ENCODE results near the gene RICTOR.
"Not testable (repeated sequence)": the region's sequence is repeated elsewhere in the genome, so short reads cannot be mapped to it uniquely, and the experiment has no call there.

RICTOR gene

DNA sequence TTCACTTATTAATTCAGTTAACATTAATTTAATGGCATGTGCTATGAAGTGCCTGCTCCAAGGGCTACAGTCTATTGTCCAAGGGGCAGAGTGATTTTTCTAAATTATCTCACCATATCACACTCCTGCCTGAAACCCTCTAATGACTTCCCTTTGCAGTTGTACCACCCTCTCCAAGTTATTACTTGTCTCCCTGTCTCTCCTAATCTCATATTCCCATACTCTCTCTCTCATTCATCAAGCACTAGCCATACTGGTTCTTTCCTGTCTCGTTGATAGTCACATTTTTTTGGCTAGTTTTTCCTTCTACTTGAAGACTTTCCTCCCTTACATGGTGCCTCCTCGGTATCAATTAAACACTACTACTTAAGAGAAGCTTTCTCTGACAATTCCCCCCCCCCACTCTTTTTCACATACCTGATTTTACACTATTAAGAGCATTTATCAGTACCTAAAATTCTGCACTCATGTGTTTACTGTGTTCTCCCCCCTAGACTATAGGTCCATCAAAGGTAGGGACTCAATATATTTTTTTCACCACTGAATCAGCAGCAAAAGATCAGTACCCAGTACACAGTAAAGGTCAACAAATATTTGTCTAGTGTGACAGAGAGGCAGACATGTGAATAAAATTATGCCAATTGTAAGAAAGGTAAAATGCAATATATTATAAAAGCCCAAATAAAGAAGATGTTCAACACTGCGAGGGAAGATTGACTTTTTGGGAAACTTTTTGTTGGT, 19.0 kb downstream of the RICTOR start:
- no peak for DNase-seq (ENCODE audit: low read depth in 2 of 2)

DNA sequence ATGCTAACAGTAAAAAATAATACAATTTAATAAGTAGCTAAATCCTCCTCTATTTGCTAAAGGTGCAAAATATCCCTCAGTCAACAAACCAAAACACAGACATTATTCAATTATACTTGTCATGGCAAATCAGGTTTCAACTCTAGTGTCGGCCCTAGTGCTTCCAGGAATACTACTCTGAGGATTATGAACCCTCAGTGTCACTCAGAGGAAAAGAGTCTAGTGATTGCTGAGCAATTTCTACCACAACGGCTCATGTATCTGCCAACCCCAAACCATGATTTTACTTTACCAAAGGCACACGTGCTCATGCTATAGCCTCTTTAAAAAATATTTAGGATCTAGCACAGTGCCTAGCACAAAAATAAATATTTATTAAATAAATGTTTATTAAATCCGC, 21.0 kb downstream of the RICTOR start:
- DNase-seq (ENCODE audit: low read depth in 2 of 2): no peak

DNA sequence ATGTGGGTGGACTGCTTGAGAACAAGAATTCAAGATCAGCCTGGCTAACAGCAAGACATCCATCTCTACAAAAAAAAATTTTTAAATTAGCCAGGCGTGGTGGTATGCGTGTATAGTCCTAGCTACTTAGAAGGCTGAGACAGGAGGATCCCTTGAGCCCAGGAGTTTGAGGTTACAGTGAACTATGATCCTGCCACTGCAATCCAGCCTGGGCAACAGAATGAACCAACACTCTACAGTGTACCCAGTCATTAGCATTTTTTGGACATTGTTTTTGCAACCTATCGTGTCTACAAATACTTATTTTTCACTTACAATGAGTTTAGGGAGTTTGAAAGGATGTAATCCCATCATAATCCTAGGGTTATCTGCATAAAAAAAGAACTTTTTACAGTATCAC, 22.1 kb downstream of the RICTOR start:
- no peak for DNase-seq (ENCODE audit: low read depth in 2 of 2)

DNA sequence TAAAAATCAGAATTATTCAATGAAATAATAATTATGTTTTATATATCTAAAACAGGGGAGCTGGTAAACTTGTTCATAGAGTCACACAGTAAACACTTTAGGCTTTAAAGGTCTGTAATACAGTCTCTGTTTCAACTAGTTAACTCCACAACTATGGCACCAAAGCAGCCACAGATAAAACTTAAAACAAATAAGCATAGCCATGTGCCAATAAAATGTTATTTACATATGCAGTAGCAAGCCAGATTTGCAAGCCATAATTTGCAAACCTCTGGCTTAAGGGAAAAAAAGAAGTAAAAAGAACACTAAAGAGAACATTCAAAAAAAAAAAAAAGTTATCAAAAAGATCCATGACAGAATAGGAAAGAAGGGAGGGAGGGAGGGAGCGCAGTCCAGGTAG, 24.9 kb downstream of the RICTOR start:
- DNase-seq (ENCODE audit: low read depth in 2 of 2): no peak

DNA sequence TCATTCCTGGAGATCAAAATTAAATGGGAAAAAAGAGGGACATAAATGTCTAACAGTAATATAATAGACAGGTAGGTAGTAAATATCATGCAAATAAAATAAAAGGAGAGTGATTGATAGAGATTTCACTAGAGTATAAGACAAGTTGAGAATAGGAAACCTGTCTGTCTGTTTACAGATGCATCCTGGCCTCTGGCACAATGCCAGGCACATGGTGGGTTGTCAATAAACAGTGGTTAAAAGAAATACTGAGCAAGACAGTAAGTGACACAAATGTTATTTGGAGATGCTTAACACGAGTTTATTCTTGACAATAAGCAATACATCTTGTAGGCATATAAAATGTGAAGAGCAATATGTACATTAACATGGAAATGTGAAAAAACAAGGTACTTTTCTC, 33.3 kb downstream of the RICTOR start:
- DNase-seq (ENCODE audit: low read depth in 2 of 2): no peak

DNA sequence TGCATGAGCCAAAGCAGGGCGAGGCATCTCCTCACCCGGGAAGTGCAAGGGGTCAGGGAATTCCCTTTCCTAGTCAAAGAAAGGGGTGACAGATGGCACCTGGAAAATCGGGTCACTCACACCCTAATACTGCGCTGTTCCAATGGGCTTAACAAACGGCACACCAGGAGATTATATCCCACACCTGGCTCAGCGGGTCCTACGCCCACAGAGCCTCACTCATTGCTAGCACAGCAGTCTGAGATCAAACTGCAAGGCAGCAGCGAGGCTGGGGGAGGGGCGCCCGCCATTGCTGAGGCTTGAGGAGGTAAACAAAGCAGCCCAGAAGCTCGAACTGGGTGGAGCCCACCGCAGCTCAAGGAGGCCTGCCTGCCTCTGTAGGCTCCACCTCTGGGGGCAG, 39.7 kb downstream of the RICTOR start:
- not testable (repeated sequence) for DNase-seq (ENCODE audit: low read depth in 2 of 2)

DNA sequence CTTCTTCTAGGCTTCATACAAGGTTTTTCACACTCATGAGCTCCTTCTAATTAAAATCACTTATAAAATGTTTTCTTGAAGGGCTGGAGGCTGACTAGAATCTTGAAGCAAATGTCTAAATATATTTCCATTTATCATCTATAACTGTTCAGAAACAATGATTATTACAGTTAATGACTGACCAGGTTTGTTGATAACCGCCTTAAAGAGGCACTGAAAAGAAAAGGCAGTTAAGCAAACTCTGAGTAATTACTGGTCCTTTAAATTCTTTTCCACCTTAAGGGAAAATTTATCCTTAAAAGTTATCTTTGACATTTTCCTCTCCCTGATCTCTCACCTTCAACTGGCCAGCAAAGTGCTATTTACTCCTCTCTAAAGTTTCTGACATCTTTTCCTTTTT, 43.2 kb downstream of the RICTOR start:
- no peak for DNase-seq (ENCODE audit: low read depth in 2 of 2)

DNA sequence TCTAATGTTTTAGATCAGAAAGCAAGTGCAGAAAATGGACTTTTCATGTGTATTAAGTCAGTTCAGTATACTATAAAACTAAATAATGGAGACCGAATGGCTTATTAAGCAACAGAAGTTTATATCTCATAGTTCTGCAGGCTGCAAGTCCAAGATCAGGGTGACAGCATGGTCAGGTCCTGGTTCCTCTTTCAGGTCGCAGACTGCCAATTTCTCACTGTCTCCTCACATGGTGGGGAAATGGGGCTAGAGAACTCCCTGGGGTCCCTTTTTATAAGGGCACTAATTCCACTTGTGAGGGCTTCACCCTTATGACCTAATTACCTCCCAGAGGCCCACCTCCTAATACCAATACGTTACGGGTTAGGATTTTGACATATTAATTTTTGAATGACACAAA, 48.7 kb downstream of the RICTOR start:
- no peak for DNase-seq (ENCODE audit: low read depth in 2 of 2)

DNA sequence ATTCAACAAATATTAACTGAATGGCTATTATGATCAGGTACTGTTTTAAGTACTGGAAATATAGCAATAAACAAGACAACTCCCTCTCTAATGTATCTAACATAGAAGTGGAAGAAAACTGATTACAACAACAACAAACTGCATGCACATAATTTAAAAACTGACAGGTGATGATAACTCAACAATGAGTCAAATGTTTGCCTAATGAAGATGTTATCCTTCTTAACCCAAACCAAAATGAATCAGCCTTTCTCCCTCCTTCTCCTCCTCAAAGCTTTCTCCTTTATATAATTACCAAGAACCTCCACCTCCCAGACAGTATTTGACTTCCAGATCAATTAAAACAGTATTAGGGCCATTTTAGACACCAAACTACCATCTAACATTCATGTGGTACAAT, 49.3 kb downstream of the RICTOR start:
- DNase-seq (ENCODE audit: low read depth in 2 of 2): no peak

DNA sequence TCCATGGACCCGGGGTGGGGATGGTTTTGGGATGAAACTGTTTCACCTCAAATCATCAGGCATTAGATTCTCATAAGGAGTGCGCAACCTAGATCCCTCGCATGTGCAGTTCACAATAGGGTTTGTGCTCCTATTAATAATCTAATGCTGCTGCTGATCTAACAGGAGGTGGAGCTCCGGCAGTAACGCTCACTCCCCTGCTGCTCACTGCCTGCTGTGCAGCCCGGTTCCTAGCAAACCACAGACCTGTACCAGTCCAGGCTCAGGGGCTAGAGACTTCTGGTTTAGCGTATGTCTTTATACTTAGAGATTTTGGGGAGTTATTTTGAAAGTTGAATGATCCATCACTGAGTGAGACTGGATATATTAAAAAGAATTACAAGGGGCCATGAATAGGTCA, 50.2 kb downstream of the RICTOR start:
- no peak for DNase-seq (ENCODE audit: low read depth in 2 of 2)

DNA sequence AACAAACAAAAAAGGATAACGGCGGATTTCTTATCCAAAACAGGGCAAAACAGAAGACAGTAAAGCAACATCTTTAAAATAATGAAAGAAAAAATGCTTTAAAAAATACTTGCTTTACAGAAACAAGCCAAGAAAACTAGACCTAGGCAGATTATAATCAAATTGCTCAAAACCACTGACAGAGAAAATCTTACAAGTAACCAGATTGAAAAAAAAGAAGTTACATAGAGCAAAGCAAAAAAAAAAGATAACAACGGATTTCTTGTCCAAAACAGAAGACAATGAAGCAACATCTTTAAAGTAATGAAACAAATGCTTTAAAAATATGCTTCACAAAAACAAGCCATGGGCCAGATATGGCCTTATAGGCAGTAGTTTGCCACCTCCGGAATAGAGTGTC, 51.1 kb downstream of the RICTOR start:
- no peak for DNase-seq (ENCODE audit: low read depth in 2 of 2)

DNA sequence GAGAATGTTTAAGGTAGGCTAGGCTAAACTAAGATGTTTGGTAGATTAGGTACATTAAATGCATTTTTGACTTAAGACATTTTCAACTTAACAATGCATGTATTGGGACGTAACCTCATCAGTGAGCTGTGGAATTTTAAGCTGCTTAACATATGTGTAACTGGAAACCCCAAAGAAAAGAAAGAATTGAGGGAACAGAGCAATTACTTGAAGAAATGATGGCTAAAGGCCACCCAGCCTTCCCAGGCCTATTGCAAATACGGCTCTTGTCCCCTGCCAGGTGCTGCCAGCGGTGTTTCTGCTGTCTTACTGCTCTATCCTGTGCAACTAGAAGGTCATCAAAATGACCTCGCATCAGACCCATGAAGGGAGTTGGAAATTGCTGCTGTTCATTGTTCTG, 52.0 kb downstream of the RICTOR start:
- DNase-seq (ENCODE audit: low read depth in 2 of 2): no peak

DNA sequence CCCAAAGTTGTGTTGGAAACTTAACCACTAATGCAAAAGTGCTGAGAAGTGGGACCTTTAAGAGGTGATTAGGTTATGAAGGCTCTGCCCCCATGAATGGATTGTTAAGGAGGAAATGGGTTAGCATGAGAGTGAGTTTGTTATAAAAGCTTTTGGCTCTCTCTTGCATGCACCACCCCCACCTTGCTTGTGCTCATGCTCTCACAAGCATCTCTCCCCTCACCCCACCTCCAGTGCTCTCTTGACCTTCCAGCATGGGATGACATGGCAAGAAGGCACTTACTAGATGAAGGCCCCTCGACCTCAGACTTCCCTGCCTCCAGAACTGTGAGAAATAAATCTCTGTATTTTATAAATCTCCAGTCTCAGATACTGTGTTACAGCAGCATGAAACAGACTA, 52.8 kb downstream of the RICTOR start:
- no peak for DNase-seq (ENCODE audit: low read depth in 2 of 2)

DNA sequence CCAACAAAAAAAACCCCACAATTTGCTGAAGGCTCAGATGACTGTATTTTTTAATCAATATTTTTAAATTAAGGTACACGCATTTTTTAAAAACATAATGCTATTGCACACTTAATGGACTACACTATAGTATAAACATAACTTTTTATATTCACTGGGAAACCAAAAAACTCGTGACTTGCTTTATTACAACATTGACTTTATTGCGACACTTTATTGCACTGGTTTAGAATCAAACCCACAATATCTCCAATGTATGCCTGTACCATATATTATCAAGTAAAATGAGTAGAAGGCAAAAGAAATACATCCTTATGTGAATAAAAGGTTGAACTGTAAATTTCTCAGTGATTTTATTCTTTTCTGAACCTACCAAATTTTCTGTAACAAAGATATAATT, 53.7 kb downstream of the RICTOR start:
- DNase-seq (ENCODE audit: low read depth in 2 of 2): no peak

DNA sequence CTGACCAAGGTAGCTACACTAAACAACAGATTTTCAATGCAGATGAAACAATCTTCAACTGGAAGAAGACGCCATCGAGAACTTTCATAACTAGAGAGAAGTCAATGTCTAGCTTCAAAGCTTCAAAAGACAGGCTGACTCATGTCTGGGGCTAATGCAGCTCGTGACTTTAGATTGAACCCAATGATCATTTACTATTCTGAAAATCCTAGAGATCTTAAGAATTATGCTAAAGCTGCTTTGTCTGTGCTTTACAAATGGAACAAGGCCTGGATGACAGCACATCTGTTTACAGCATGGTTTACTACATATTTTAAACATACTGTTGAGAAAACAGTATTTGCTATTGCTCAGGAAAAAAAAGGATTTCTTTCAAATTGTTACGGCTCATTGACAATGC, 54.9 kb downstream of the RICTOR start:
- DNase-seq (ENCODE audit: low read depth in 2 of 2): no peak

DNA sequence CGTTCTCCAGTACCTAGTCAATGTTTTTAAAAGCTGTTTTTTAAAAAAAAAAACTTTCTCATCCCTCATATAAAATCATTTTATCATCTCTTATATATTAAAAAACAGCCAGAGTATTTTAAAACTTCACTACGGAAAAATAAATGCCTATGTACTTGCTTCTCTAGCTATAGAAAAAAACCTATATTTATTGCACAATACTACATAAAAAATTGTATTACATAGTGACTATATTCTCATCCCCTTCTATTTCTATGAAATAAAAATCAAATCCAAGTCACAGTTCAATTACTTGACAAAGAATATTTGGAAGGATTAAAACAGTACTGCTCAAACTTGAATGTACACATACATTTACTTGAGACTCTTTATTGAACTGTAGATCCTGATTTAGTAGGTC, 56.7 kb downstream of the RICTOR start:
- no peak for DNase-seq (ENCODE audit: low read depth in 2 of 2)

DNA sequence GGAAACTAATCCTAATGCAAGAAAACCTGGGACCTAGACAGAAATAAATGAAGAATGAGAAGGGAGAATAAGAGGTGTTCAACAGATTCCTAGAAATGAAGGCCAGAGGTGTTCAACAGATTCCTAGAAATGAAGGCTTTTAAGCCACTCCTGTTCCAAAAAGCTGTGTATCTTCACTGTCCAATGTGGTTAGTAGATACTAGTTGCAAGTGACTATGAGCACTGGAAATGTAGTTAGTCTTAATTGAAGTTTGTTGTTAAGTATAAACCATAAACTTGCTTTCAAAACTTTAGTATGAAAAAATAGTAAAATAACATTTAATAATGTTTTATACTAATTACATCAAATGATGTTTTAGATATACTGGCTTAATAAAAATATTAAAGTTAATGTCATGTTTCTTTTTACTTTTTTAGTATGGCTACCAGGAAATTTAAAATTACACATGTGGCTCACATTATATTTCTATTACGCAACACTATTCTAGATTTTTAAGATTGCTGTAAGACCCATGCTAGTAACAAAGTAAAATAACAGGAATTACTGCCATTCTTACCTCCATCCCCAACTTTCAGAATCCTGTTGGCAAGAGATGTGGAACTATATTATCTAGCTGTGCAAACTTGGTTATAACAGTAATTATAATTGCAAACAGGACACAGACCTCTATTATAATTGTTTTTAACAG, 57.5 kb downstream of the RICTOR start:
- DNase-seq (ENCODE audit: low read depth in 2 of 2): no peak

DNA sequence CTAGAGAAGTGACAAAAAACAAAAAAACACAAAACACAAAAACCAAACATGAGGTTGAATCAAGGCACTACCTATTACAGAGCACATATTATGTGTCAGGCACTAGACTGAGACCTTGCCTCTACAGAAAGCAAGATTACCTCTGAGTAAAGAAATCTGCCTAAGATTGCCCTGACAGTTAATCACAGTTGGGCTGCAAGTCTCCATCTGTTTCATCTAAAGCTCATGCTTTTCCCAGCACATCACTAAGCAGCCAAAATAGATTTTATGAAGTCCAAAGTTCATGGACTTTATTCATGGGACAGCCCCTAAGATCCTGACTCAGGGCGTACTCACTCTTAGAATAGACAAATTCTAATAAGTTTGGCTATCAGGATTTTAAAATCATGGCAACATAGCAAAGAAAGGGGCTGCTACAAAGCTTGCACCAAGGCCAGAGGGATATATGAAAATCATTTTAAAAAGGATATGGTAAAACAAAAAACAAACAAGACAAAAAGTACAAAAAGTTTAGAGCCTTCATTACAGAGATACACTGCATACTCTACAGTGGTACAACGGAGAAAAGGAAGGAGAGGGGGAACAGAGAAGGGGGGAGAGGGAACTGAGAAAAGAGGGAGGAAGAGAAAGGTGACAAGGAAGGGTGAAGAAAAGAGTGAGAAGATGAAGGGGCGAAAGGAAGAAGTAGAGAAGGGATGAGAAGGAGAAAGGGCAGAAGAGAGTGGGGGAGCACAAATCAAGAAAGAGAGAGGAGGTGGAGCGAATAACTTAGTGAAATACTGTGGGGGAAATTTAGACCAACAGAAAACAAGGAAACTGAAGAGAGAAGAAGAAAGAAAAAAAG, 58.2 kb downstream of the RICTOR start:
- no peak for DNase-seq (ENCODE audit: low read depth in 2 of 2)

DNA sequence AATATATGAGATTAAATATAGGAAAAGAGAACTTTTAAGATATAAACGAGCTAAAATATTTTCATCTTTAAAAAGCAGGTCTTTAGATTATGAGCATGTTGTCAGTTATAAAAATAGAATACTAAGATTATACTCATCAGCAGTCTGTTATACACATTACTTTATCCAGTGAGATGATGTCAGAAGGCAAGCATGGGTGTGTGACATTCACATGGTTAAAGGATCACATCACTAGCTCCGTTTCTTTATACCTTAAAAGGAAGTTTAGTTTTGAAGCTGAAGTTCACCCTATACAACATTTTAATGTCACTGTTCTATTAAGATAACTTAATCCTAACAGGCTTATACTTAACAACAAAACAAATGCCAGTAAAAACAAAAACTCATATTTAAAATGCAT, 59.6 kb downstream of the RICTOR start:
- DNase-seq (ENCODE audit: low read depth in 2 of 2): no peak

DNA sequence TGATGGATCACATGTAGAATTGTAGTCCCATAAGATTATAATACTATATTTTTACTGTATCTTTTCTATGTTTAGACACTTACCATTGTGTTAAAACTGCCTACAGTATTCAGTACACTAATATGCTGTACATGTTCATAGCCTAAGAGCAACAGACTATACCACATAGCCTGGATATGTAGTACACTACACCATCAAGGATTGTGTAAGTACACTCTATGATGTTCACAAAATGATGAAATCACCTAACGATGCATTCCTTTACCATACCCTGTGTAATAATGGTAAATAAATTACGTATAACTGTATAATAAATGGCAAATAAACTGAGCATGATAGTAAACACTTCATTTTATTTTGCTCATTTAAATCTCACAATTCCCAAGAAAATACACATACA, 60.3 kb downstream of the RICTOR start:
- DNase-seq (ENCODE audit: low read depth in 2 of 2): no peak

DNA sequence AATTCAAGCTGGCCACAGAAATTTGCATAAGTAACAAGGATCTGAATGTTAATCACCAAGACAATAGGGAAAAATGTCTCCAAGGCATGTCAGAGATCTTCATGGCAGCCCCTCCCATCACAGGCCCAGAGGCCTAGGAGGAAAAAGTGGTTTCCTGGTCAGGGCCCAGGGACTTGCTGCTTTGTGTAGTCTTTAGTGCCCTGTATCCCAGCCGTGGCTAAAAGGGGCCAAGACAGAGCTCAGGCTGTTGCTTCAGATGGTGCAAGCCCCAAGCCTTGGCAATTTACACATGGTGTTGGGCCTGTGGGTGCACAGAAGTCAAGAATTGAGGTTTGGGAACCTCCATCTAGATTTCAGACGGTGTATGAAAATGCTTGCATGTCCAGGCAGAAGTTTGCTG, 63.2 kb downstream of the RICTOR start:
- DNase-seq (ENCODE audit: low read depth in 2 of 2): not testable (repeated sequence)

DNA sequence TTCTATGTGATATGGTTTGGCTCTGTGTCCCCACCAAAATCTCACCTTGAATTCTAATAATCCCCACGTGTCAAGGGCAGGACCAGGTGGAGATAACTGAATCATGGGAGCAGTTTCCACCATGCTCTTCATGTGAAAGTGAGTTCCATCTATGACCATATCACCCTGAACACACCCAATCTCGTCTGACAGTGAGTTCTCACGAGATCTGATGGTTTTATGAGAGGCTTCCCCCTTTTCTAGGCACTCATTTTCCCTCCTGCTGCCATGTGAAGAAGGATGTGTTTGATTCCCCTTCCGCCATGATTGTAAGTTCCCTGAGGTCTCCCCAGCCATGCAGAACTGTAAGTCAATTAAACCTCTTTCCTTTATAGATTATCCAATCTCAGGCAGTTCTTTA, 64.2 kb downstream of the RICTOR start:
- no peak for DNase-seq (ENCODE audit: low read depth in 2 of 2)

DNA sequence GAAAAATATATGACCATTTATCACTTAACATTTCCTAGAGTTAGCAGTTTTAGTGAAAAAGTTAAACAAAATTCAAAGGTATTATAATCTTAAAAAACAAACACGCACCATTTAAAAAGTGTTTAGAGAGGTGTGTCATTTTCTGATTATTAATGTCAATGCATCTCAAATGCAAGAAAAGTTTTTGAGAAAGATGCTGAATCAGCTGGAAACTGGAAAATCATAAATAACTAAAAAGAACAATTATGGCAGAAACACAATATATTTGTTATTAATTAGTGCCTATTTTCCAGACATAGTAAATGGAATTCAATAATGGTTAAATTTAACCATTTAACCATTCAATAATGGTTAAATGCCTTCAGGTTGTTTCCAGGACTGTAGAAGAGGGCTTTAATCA, 64.9 kb downstream of the RICTOR start:
- no peak for DNase-seq (ENCODE audit: low read depth in 2 of 2)
